M059J (cell line): ENCODE measurements around the gene GALNTL6. TPM values are rescaled to one million over a fixed set of nuclear protein-coding genes. Genes with fewer than 3 reads are reported as not detected.

Experiments
- DNase-seq: peaks from one replicate; pipeline ENCODE4 v3.0.0-alpha.2; 2012; ENCODE audit warnings: low read depth
- total RNA-seq: library from RNA; depleted of rRNA; stranded (reverse); fragments of >200 nt; shearing (Covaris generic); gene quantifications from 2 replicates; pipeline ENCODE4 v1.2.3, GENCODE V29; 2014

The GALNTL6 gene
- total RNA-seq, 1 experiment from 2014 or later: not detected

DNA sequence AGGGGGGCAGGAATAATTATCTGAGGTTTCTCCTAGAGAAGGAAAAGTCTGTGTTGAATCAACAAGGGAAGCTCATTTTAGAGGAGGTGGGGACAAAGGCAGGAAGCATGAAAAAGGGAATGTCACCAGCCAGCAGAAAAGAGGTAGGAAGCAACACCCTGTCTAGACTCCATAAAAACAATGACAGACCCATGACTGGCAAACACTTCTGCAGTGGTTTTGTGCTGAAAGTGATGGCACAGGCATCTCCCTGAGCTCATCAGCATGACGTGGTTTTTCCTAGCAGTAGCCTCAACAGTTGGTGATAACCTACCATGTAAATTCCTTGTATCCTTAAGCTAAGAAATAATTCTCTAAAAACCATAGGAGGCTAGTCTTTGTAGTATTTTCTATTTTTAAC lies 1244.7 kb downstream of the GALNTL6 start:
- DNase-seq: peak; percentile 60

GRCh38 chr4:173061160-173061559 lies 1248.0 kb downstream of the GALNTL6 start:
- no peak for DNase-seq

DNA sequence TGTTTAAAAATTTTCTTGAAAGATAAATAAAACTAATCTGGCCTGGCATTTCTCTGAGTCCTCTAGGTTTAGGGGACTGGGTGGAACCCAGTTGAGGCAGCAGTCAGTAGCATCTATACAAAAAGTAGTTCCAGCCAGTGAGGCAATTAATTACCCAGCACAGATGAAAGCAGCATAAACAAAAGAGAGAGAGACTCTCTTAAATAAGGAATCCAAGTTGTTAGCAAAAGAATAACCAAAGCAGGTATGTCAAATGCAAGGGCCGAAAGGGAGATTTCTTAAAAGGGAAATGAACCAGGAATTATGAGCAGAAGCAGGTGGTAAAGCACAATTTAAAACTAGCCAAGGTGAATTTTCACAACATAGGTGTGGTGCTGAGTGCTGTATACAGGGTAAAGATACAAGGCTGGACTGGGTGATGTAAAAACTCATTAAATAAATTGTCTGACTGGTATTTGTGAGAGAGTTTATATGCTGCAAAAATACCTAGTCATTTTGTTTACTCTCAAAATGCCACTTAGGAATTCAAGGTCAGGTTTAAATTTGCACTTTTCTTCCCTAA lies 1260.8 kb downstream of the GALNTL6 start:
- DNase-seq: peak; percentile 3

DNA sequence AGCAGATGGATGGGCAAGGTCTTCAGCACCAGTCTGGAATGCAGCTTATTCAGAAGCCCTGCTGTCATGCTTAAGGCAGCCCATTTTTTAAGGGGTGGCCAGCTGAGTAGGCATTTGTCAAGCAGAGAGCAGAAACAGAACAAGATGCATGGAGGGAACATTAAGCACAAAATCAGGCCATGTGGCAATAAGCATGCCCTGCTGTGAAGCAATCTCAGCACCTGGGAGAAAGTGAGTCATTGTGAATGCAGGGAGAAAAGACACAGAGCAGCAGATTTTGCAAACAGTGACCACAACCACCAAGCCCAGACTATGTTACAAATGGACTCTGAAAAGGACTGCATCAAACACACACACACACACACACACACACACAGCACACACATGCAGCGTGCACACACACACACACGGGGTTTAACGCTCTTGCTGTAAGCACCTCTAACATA lies 1261.3 kb downstream of the GALNTL6 start:
- DNase-seq: peak; percentile 86

DNA sequence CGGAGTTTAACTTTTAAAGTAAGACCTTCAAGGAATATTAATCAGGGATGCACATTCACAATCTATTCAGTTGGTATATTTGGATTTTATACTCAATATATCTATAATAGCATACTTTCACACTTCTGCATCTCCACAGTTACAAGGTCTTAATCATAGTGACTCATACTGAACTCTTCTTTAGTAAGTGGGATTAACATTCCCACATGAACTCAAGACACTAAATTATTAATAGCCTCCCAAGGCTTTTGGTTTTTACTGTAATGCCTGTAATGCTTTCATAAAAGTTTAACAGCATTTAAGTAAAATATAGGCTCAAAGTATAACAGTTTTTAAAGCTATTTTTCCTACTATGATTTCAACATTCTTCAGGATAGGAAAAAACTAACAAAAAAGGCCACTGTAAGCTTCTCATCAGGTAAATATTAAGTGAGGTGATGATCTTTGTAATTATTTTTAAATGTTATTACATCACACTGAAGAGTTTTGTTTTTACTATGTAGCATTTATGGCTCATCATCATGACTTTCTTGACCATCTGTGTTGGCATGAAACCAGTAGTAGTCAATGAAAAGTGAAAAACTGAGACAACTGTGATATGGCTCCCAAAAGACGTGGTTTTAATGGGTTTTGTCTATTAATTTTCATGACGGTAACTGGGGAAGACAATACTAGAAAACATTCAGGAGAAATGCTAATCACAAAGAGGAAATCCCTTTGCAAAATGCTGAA lies 1263.9 kb downstream of the GALNTL6 start:
- DNase-seq: peak; percentile 42

DNA sequence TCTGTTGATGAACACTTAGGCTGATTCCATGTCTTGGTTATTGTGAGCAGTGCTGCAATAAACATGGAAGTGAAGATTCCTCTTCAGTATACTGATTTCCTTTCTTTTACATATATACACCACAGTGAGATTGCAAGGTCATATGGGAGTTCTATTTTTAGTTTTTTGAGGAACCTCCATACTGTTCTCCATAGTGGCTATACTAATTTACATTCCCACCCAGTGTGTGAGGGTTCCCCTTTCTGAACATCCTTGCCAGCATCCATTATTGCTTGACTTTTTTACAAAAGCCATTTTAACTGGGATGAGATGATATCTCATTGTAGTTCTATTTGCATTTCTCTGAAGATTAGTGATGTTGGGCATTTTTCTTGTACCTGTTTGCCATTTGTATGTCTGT lies 1274.9 kb downstream of the GALNTL6 start:
- no peak for DNase-seq
